HepG2 (cell line): ENCODE measurements around the gene NUDT13. TPM values are rescaled to one million over a fixed set of nuclear protein-coding genes. Genes with fewer than 3 reads are reported as not detected.

ENCODE experiments used
- AHDC1 ChIP-seq: sonication (generic); formaldehyde crosslinking; IDR thresholded peaks from 2 replicates; pipeline ENCODE4 v1.5.1; 2020; ENCODE audit warnings: mild to moderate bottlenecking, missing genetic modification reagents, borderline replicate concordance
- ATF5 ChIP-seq: sonication (generic); formaldehyde crosslinking; IDR thresholded peaks from 2 replicates; pipeline ENCODE4 v1.4.0; 2020; ENCODE audit warnings: mild to moderate bottlenecking, low read depth, missing genetic modification reagents
- NCOA1 ChIP-seq: sonication (generic); formaldehyde crosslinking; IDR thresholded peaks from 2 replicates; pipeline ENCODE4 v1.9.0; 2021; ENCODE audit warnings: missing genetic modification reagents
- PAF1 ChIP-seq: IDR thresholded peaks from 2 replicates; pipeline ENCODE4 v1.6.1; 2016; ENCODE audit warnings: missing genetic modification reagents, missing compliant biosample characterization
- REL ChIP-seq: sonication (generic); formaldehyde crosslinking; conservative IDR thresholded peaks from 2 replicates; pipeline ENCODE4 v1.8.0; 2022; ENCODE audit warnings: mild to moderate bottlenecking, missing genetic modification reagents, moderate library complexity
- RFX5 ChIP-seq: IDR thresholded peaks from 2 replicates; pipeline ENCODE4 v1.6.1; 2011; ENCODE audit warnings: low read depth, low read length, improper control_type of control experiment
- ZNF230 ChIP-seq: sonication (generic); formaldehyde crosslinking; IDR thresholded peaks from 2 replicates; pipeline ENCODE4 v1.4.0; 2020; ENCODE audit warnings: mild to moderate bottlenecking, missing genetic modification reagents
- ZNF264 ChIP-seq: sonication (generic); formaldehyde crosslinking; IDR thresholded peaks from 2 replicates; pipeline ENCODE4 v1.4.0; 2020; ENCODE audit warnings: missing genetic modification reagents
- ZNF281 ChIP-seq: sonication (generic); formaldehyde crosslinking; IDR thresholded peaks from 2 replicates; pipeline ENCODE4 v1.4.0; 2020; ENCODE audit warnings: missing genetic modification reagents, borderline replicate concordance
- ZNF382 ChIP-seq: sonication (generic); formaldehyde crosslinking; IDR thresholded peaks from 2 replicates; pipeline ENCODE4 v1.5.0; 2020; ENCODE audit warnings: missing genetic modification reagents, mild to moderate bottlenecking, borderline replicate concordance
- ZNF512 ChIP-seq: sonication (generic); formaldehyde crosslinking; IDR thresholded peaks from 2 replicates; pipeline ENCODE4 v1.4.0; 2020; ENCODE audit warnings: mild to moderate bottlenecking, missing genetic modification reagents
- ZNF629 ChIP-seq: sonication (generic); formaldehyde crosslinking; conservative IDR thresholded peaks from 2 replicates; pipeline ENCODE4 v1.5.0; 2020; ENCODE audit warnings: missing genetic modification reagents
- ZNF766 ChIP-seq: sonication (generic); formaldehyde crosslinking; IDR thresholded peaks from 2 replicates; pipeline ENCODE4 v1.5.0; 2020; ENCODE audit warnings: missing genetic modification reagents, borderline replicate concordance
- polyA plus RNA-seq, 8 experiments: library from polyadenylated mRNA; depleted of rRNA in 3 of 8; stranded (reverse) in 7 of 8; unstranded in 1 of 8; fragments of >200 nt; fragmentation: Illumina TruSeq in 4 of 8; extraction: Trizol in 4 of 8; gene quantifications; 2 replicates each; pipeline versions ENCODE4 v1.2.1 to v1.2.3, GENCODE V29; 2011 to 2016; ENCODE audit warnings: low read depth in 4 of 8, missing spikeins in 1 of 8, mixed read lengths in 1 of 8; ENCODE audit not compliant: insufficient read depth in 1 of 8
- total RNA-seq, 5 experiments: library from RNA; depleted of rRNA; stranded (reverse); fragments of >200 nt; fragmentation: Illumina TruSeq; extraction: Trizol; gene quantifications; 2 replicates each; pipeline ENCODE4 v1.2.3, GENCODE V29; 2016; ENCODE audit warnings: low read depth in 1 of 5

NUDT13 gene
- total and polyA plus RNA-seq, 2 of the 13 experiments (the other 11 are each of a cell fraction or from before 2014, with no cell fraction given) = 4.2 to 6.5 TPM

DNA sequence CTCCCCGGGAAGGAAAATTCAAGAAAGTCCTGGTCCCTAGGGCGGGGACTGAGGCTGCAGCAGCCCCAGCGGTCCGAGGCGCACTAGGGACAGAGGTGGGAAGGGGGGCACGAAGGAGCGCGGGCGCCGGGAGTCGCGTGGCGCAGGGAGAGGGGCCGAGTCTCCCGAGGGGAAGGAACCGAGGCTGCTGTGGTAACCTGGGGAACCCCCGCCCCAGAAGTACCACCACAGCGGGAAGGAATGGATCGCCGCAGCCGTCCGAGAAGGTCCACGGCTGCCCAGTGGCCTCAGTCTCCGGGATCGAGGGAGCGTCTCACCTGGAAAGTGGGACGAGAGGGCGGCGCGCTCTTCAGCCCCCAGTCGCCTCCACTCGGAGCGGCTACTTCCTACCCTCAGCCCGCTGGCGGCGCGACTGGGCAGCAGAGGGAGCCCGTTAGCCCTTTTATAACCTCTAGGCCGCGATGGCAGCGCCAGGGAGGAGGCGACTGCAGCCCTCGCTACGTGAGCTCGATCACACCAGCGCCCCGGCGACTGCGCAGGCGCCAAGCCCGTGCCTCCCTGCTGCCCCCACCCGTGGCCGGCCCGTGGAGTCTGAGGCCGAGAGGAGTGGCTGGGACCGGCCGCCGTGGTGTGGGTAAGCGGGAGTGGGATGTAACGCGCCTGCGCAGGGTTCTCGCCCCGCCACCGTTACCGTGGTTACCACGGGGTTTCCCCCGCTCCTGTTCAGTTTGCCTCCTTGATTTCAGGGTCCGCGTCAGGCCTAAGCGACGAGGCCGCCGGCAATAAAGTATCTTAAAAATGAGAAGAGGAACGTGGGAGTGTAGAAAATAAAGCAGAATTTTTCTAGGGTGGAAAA, 13.6 kb upstream of the NUDT13 start, which contains the start of gene P4HA1 (continued):
- peak; percentile 42; the same call in 1 of the 2 replicates for TF ChIP-seq ZNF512 (CRISPR knock-in tag)
- peak; percentile 97 for TF ChIP-seq ZNF264 (CRISPR knock-in tag)
- peak; percentile 81 for TF ChIP-seq ZNF629 (CRISPR knock-in tag)
- TF ChIP-seq RFX5 = no peak
- TF ChIP-seq NCOA1 (CRISPR knock-in tag) = no peak
- peak; percentile 70; the same call in 1 of the 2 replicates for TF ChIP-seq AHDC1 (CRISPR knock-in tag)
- no peak for TF ChIP-seq PAF1 (CRISPR knock-in tag)
- peak; percentile 49; the same call in 1 of the 2 replicates for TF ChIP-seq REL (CRISPR knock-in tag)
- 0 out of 2 replicates have a peak, but pooled peaks have one; percentile 58 for TF ChIP-seq ATF5 (CRISPR knock-in tag)
- peak; percentile 83 for TF ChIP-seq ZNF230
- TF ChIP-seq ZNF766 (CRISPR knock-in tag) = peak; percentile 61; the same call in 1 of the 2 replicates
- no peak for TF ChIP-seq ZNF382 (CRISPR knock-in tag)
- no peak; the same call in 1 of the 2 replicates for TF ChIP-seq ZNF281
